T-helper 17 cell (primary cell): ENCODE data around the gene KCTD19. TPM values are rescaled to one million over a fixed set of nuclear protein-coding genes. Genes with fewer than 3 reads are reported as not detected.
A peak's percentile ranks its signal among the peaks of the same experiment; 100 is the strongest.

ENCODE experiments used
- ATAC-seq: fragments of 150-1000 bp; cut with Tn5 transposase; 2 replicates; pipeline ENCODE4 v1.10.0; 2021; ENCODE audit warnings: mild to moderate bottlenecking, moderate library complexity
- DNase-seq, 3 donors: peaks; one replicate each; pipeline versions ENCODE4 v3.0.0 to v3.0.0-alpha.2; 2020 to 2021
- H3K9me3 ChIP-seq: one replicate; pipeline ENCODE4 v1.7.0; 2013; ENCODE audit warnings: low read length, mild to moderate bottlenecking; ENCODE audit not compliant: control insufficient read depth, poor library complexity, severe bottlenecking
- H3K27ac Mint-ChIP-seq: one replicate; pipeline ENCODE4 v1.8.0; 2022; ENCODE audit warnings: mild to moderate bottlenecking, moderate library complexity, mixed read lengths
- H3K27me3 Mint-ChIP-seq: one replicate; pipeline ENCODE4 v1.8.0; 2022; ENCODE audit warnings: mixed read lengths
- H3K36me3 Mint-ChIP-seq: one replicate; pipeline ENCODE4 v1.8.0; 2022; ENCODE audit warnings: low read depth, mixed read lengths
- H3K4me1 Mint-ChIP-seq: one replicate; pipeline ENCODE4 v1.8.0; 2022; ENCODE audit warnings: mild to moderate bottlenecking, mixed read lengths
- H3K4me3 Mint-ChIP-seq: one replicate; pipeline ENCODE4 v1.8.0; 2022; ENCODE audit warnings: mild to moderate bottlenecking, moderate library complexity, mixed read lengths
- total RNA-seq, 4 donors: library from RNA in 2 of 4; stranded (reverse) in 2 of 4; gene quantifications; one replicate each; pipeline ENCODE4 v1.2.3 and lab custom pipeline; 2022 to 2026

KCTD19 gene
- total RNA-seq, 2 donors from 2014 or later: not detected

GRCh38 chr16:67246081-67246755, 80.3 kb downstream of the KCTD19 start:
- H3K9me3 ChIP-seq: no peaks in the 10 kb centered on the region
- Mint-ChIP-seq H3K27me3 (peaks cover 12% of the 10 kb centered on the region), H3K27ac (peak overlapping the region; percentile 95), H3K4me1 (peaks cover 44% of the 10 kb centered on the region), H3K4me3 (peak overlapping the region; percentile 93), H3K36me3 (peaks cover 2% of the 10 kb centered on the region)
- DNase-seq: peak in 2 of 3 donors; percentile 40 to 47
- ATAC-seq: no peak

- H3K4me1 Mint-ChIP-seq: peaks cover 45% of the 10 kb centered on the region
- H3K4me3 Mint-ChIP-seq: peak overlapping the region; percentile 93
- ATAC-seq (no peak), DNase-seq (no peak)
- peak overlapping the region; percentile 95 for H3K27ac Mint-ChIP-seq
- peaks cover 12% of the 10 kb centered on the region for H3K27me3 Mint-ChIP-seq
- H3K36me3 Mint-ChIP-seq: peaks cover 2% of the 10 kb centered on the region
- H3K9me3 ChIP-seq: no peaks in the 10 kb centered on the region
Measured at GRCh38 chr16:67245674-67246080, 80.9 kb downstream of the KCTD19 start.

DNA sequence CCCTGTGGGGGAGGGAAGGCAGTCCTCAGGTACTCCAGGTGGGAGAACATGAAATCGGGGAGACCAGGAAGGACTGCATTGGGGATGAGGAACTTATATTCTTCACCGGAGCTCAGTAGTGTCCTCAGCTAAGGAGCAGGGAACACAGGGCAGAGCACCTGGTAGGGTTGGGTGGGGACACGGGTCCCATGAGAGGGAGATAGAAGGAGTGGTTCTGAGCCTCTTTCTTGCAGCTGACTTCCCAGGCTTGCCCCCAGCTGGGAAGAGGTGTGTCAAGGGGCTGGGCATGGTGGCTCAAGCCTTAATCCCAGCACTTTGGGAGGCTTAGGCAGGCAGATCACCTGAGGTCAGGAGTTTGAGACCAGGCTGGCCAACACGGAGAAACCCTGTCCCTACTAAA, 81.4 kb downstream of the KCTD19 start:
- ATAC-seq (no peak), DNase-seq (no peak)
- Mint-ChIP-seq H3K36me3 (no peaks in the 10 kb centered on the region), H3K4me1 (peaks cover 43% of the 10 kb centered on the region), H3K27me3 (peaks cover 7% of the 10 kb centered on the region), H3K4me3 (peak overlapping the region; percentile 86), H3K27ac (peak overlapping the region; percentile 95)
- H3K9me3 ChIP-seq: no peaks in the 10 kb centered on the region

GRCh38 chr16:67244387-67245185, 82.0 kb downstream of the KCTD19 start:
- Mint-ChIP-seq H3K27ac (peak overlapping the region; percentile 95), H3K4me3 (peak overlapping the region; percentile 86), H3K27me3 (peaks cover under 1% of the 10 kb centered on the region), H3K36me3 (no peaks in the 10 kb centered on the region), H3K4me1 (peaks cover 39% of the 10 kb centered on the region)
- DNase-seq (peak; percentile 60 to 78 (median 61)), ATAC-seq (peak; percentile 78)
- no peaks in the 10 kb centered on the region for H3K9me3 ChIP-seq

DNA sequence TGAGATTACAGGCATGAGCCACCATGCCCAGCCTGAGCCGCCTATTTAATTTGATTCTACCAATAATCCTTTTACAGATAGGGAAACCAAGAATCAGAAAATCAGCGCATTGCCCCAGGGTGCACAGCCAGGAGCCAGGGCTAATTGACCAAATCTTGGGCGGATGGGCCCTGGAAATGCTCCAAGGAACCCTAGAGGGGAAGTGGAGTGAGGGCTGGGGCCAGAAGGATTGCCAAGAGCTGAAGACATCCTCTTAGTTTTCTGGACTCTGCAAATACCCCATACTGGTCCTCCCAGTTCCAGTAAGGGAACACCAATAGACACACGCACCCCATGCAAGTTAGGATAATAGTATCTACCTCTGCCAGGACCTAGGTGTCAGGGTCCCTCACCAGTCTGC, 83.1 kb downstream of the KCTD19 start:
- Mint-ChIP-seq H3K36me3 (no peaks in the 10 kb centered on the region), H3K27me3 (no peaks in the 10 kb centered on the region), H3K27ac (peak overlapping the region; percentile 95), H3K4me1 (peaks cover 35% of the 10 kb centered on the region), H3K4me3 (no peak overlapping the region)
- DNase-seq (no peak), ATAC-seq (no peak)
- no peaks in the 10 kb centered on the region for H3K9me3 ChIP-seq

DNA sequence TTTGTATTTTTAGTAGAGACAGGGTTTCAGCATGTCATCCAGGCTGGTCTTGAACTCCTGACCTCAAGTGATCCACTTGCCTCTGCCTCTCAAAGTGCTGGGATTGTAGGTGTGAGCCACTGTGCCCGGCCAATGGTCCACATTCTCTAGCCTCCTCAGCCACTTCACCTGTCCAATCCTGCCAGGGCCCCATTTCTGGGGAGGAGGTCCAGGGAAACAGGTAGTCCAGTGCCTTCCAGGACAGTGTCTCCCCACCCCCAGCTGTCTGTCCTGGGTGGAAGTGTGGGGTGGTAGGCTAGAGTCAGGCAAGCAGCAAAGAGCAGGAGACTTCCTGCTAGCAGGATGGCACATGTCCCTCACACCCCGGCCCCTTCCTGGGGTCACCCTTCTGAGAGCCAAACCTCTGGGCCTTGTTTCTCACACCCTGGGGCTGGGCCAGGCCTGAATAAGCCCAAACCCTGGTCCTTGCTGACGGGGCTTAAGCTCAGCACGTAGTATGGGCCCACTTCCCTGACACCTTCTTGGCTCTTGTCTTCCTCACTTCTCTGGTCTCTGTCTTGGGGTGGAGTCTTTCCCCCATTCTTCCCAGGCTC, 84.3 kb downstream of the KCTD19 start:
- DNase-seq (no peak), ATAC-seq (no peak)
- no peaks in the 10 kb centered on the region for H3K9me3 ChIP-seq
- no peak overlapping the region for H3K4me3 Mint-ChIP-seq
- no peaks in the 10 kb centered on the region for H3K27me3 Mint-ChIP-seq
- no peaks in the 10 kb centered on the region for H3K36me3 Mint-ChIP-seq
- peaks cover 30% of the 10 kb centered on the region for H3K4me1 Mint-ChIP-seq
- H3K27ac Mint-ChIP-seq: peak overlapping the region; percentile 95

GRCh38 chr16:67241008-67241900, 85.3 kb downstream of the KCTD19 start:
- peak overlapping the region; percentile 95 for H3K27ac Mint-ChIP-seq
- ATAC-seq: no peak
- no peak for DNase-seq

GRCh38 chr16:67240506-67240905, 86.0 kb downstream of the KCTD19 start:
- H3K9me3 ChIP-seq: no peaks in the 10 kb centered on the region
- Mint-ChIP-seq H3K27me3 (no peaks in the 10 kb centered on the region), H3K27ac (peak overlapping the region; percentile 65), H3K4me3 (no peak overlapping the region), H3K4me1 (peaks cover 38% of the 10 kb centered on the region), H3K36me3 (peaks cover 4% of the 10 kb centered on the region)
- DNase-seq (no peak), ATAC-seq (no peak)

More at GRCh38 chr16:67241008-67241900, 85.3 kb downstream of the KCTD19 start:
- Mint-ChIP-seq H3K4me1 (peaks cover 34% of the 10 kb centered on the region), H3K36me3 (peaks cover under 1% of the 10 kb centered on the region), H3K4me3 (no peak overlapping the region), H3K27me3 (no peaks in the 10 kb centered on the region)
- no peaks in the 10 kb centered on the region for H3K9me3 ChIP-seq

Other genes starting within 250 kb of the KCTD19 start
- gene PHAF1, start 216.8 kb downstream of the KCTD19 start, total RNA-seq: 10 to 100 TPM; 11.9 to 17.0 TPM
- 1 to 10 TPM; 7.0 to 8.1 TPM for gene B3GNT9, start 175.7 kb downstream of the KCTD19 start, total RNA-seq
- gene TRADD, start 166.8 kb downstream of the KCTD19 start, total RNA-seq: 100 to 1,000 TPM in 1 of 2 donors, 10 to 100 TPM in 1; 92.7 to 103 TPM
- 10 to 100 TPM; 50.0 to 55.1 TPM for gene FBXL8, start 166.8 kb downstream of the KCTD19 start, total RNA-seq
- 10 to 100 TPM; 54.5 to 80.9 TPM for gene HSF4, start 162.0 kb downstream of the KCTD19 start, total RNA-seq
- gene NOL3, start 156.2 kb downstream of the KCTD19 start, total RNA-seq: 1 to 10 TPM; 4.3 to 5.5 TPM
- 10 to 100 TPM; 16.0 to 19.7 TPM for gene MATCAP1, start 142.8 kb downstream of the KCTD19 start, total RNA-seq
- not detected for gene EXOC3L1, start 136.6 kb downstream of the KCTD19 start, total RNA-seq
- 10 to 100 TPM; 64.6 to 75.1 TPM for gene E2F4, start 134.6 kb downstream of the KCTD19 start, total RNA-seq
- 1 to 10 TPM; 2.4 TPM for gene ELMO3, start 127.6 kb downstream of the KCTD19 start, total RNA-seq
- 10 to 100 TPM; 27.9 to 28.2 TPM for gene TMEM208, start 99.6 kb downstream of the KCTD19 start, total RNA-seq
- gene FHOD1, start 79.3 kb downstream of the KCTD19 start, total RNA-seq: 10 to 100 TPM; 45.1 to 48.6 TPM
- gene SLC9A5, start 77.8 kb downstream of the KCTD19 start, total RNA-seq: 1 to 10 TPM; 1.3 to 1.4 TPM
- 10 to 100 TPM; 17.8 to 18.4 TPM for gene PLEKHG4, start 47.2 kb downstream of the KCTD19 start, total RNA-seq
- not detected for gene LRRC36, start 74 bp upstream of the KCTD19 start, total RNA-seq
- under 1 TPM; 0.29 to 0.70 TPM for gene TPPP3, start 66.8 kb upstream of the KCTD19 start, total RNA-seq
- under 1 TPM in 1 of 2 donors, not detected in 1; 0.35 TPM for gene ZDHHC1, start 89.7 kb upstream of the KCTD19 start, total RNA-seq
- not detected for gene HSD11B2, start 104.4 kb upstream of the KCTD19 start, total RNA-seq
- gene ATP6V0D1, start 154.4 kb upstream of the KCTD19 start, total RNA-seq: 10 to 100 TPM; 76.4 to 87.5 TPM
- gene AGRP, start 156.8 kb upstream of the KCTD19 start, total RNA-seq: not detected
- 10 to 100 TPM; 46.5 to 66.0 TPM for gene RIPOR1, start 202.1 kb upstream of the KCTD19 start, total RNA-seq
- gene CTCF, start 235.8 kb upstream of the KCTD19 start, total RNA-seq: 10 to 100 TPM; 48.5 to 57.8 TPM